ENCODE results near the gene HSPA14. TPM values are rescaled to one million over a fixed set of nuclear protein-coding genes. Genes with fewer than 3 reads are reported as not detected.

The HSPA14 gene
- total RNA-seq, 1 experiment from 2014 or later: 19.9 TPM

GRCh38 chr10:14844948-14845347 is 6.8 kb downstream of the HSPA14 start:
- ATAC-seq (no peak), DNase-seq (ENCODE audit: low read depth, low spot score) (no peak)
- intact Hi-C loops (cut with micrococcal nuclease): no loop called here
- H3K4me2 ChIP-seq (ENCODE audit: low read length): no peak overlapping the region
- POLR2A ChIA-PET: no interaction called here
- H3K9ac ChIP-seq (ENCODE audit: low read length): no peak overlapping the region
- TF ChIP-seq, protein P1, sequence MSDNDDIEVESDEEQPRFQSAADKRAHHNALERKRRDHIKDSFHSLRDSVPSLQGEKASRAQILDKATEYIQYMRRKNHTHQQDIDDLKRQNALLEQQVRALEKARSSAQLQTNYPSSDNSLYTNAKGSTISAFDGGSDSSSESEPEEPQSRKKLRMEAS (IDR thresholded peaks at IDR 0.05): no peak
- TF ChIP-seq FOSL1 (IDR thresholded peaks at IDR 0.05; ENCODE audit: low read depth) (no peak), CBX3 (IDR thresholded peaks at IDR 0.05; ENCODE audit: low read depth) (no peak), EGR1 (IDR thresholded peaks at IDR 0.05; ENCODE audit: low read depth) (no peak), ZFX (IDR thresholded peaks at IDR 0.05) (no peak), YY1 (IDR thresholded peaks at IDR 0.05; ENCODE audit: extremely low read depth, insufficient replicate concordance, low read depth, low read length) (no peak)
- TF ChIP-seq, protein P2, sequence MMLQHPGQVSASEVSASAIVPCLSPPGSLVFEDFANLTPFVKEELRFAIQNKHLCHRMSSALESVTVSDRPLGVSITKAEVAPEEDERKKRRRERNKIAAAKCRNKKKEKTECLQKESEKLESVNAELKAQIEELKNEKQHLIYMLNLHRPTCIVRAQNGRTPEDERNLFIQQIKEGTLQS (IDR thresholded peaks at IDR 0.05): no peak
- TF ChIP-seq, protein P3, sequence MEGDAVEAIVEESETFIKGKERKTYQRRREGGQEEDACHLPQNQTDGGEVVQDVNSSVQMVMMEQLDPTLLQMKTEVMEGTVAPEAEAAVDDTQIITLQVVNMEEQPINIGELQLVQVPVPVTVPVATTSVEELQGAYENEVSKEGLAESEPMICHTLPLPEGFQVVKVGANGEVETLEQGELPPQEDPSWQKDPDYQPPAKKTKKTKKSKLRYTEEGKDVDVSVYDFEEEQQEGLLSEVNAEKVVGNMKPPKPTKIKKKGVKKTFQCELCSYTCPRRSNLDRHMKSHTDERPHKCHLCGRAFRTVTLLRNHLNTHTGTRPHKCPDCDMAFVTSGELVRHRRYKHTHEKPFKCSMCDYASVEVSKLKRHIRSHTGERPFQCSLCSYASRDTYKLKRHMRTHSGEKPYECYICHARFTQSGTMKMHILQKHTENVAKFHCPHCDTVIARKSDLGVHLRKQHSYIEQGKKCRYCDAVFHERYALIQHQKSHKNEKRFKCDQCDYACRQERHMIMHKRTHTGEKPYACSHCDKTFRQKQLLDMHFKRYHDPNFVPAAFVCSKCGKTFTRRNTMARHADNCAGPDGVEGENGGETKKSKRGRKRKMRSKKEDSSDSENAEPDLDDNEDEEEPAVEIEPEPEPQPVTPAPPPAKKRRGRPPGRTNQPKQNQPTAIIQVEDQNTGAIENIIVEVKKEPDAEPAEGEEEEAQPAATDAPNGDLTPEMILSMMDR (IDR thresholded peaks at IDR 0.05 in 2 of 3, conservative IDR thresholded peaks at IDR 0.05 in 1 of 3; ENCODE audit: borderline replicate concordance in 1 of 3, insufficient read depth in 1 of 3, low read depth in 2 of 3, low read length in 2 of 3): no peak
- TF ChIP-seq, protein P4, sequence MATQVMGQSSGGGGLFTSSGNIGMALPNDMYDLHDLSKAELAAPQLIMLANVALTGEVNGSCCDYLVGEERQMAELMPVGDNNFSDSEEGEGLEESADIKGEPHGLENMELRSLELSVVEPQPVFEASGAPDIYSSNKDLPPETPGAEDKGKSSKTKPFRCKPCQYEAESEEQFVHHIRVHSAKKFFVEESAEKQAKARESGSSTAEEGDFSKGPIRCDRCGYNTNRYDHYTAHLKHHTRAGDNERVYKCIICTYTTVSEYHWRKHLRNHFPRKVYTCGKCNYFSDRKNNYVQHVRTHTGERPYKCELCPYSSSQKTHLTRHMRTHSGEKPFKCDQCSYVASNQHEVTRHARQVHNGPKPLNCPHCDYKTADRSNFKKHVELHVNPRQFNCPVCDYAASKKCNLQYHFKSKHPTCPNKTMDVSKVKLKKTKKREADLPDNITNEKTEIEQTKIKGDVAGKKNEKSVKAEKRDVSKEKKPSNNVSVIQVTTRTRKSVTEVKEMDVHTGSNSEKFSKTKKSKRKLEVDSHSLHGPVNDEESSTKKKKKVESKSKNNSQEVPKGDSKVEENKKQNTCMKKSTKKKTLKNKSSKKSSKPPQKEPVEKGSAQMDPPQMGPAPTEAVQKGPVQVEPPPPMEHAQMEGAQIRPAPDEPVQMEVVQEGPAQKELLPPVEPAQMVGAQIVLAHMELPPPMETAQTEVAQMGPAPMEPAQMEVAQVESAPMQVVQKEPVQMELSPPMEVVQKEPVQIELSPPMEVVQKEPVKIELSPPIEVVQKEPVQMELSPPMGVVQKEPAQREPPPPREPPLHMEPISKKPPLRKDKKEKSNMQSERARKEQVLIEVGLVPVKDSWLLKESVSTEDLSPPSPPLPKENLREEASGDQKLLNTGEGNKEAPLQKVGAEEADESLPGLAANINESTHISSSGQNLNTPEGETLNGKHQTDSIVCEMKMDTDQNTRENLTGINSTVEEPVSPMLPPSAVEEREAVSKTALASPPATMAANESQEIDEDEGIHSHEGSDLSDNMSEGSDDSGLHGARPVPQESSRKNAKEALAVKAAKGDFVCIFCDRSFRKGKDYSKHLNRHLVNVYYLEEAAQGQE (IDR thresholded peaks at IDR 0.05; ENCODE audit: low read depth): no peak
- no peaks in the 10 kb centered on the region for H3K27me3 ChIP-seq (ENCODE audit: insufficient read depth, low read length)
- H4K20me1 ChIP-seq (ENCODE audit: insufficient read depth): peaks cover 4% of the 10 kb centered on the region; the same call in 1 of the 2 replicates
- peaks cover 64% of the 10 kb centered on the region for H3K79me2 ChIP-seq (ENCODE audit: insufficient read depth, low read length)
- no peak overlapping the region for H3K27ac ChIP-seq (ENCODE audit: low read depth, low read length)
- H3K4me3 ChIP-seq (replicated peaks in 1 of 2; ENCODE audit: low read depth in 1 of 2, low read length in 2 of 2): no peak overlapping the region
- no peaks in the 10 kb centered on the region for H3K9me3 ChIP-seq (ENCODE audit: control insufficient read depth in 1 of 2, insufficient read depth in 1 of 2, low read depth in 1 of 2, low read length in 2 of 2)
- no peaks in the 10 kb centered on the region for H3K9me2 ChIP-seq (ENCODE audit: insufficient read depth)
- H3K36me3 ChIP-seq (ENCODE audit: control insufficient read depth in 1 of 2, insufficient read depth in 2 of 2, low read length in 2 of 2): peaks cover 47 to 52% of the 10 kb centered on the region in 2 experiments; a peak in 3 of 4 replicates
- no peak overlapping the region for H2AFZ ChIP-seq (ENCODE audit: low read depth, low read length, poor library complexity, severe bottlenecking)
- no peaks in the 10 kb centered on the region for H3K4me1 ChIP-seq (ENCODE audit: control insufficient read depth in 1 of 2, insufficient read depth in 2 of 2, low read length in 2 of 2)
- BruUV-seq (replicated peaks): no TSS peak
- CTCF ChIA-PET: no interaction called here
- RAD21 ChIA-PET (ENCODE audit: low non-redundant PET in 1 of 2, low total read pairs in 2 of 2, uncharacterized antibody in 2 of 2, unreplicated experiment in 2 of 2): no interaction called here

All from HCT116 (cell line).